GM13977 (cell line): ENCODE results near the gene DOK5.

Experiments
- DNase-seq: peaks from one replicate; pipeline ENCODE4 v3.0.0; 2012; ENCODE audit warnings: low spot score
- in situ Hi-C: fragments of 300-500 bp; cut with MboI; formaldehyde crosslinking; loops from one replicate; pipeline ENCODE4 v1.12.0; 2022; ENCODE audit warnings: low sequenced_read_pairs, low pct_unique_long_range_greater_than_20kb, mixed read lengths, inconsistent platforms; ENCODE audit not compliant: unreplicated experiment
- TF ChIP-seq, protein P1 (sequence below): IDR thresholded peaks from 2 replicates; pipeline ENCODE4 v1.5.1; 2012; ENCODE audit warnings: mild to moderate bottlenecking, control low read depth; ENCODE audit not compliant: insufficient read depth; ENCODE audit errors: extremely low read depth, missing control alignments

The DOK5 gene

DNA sequence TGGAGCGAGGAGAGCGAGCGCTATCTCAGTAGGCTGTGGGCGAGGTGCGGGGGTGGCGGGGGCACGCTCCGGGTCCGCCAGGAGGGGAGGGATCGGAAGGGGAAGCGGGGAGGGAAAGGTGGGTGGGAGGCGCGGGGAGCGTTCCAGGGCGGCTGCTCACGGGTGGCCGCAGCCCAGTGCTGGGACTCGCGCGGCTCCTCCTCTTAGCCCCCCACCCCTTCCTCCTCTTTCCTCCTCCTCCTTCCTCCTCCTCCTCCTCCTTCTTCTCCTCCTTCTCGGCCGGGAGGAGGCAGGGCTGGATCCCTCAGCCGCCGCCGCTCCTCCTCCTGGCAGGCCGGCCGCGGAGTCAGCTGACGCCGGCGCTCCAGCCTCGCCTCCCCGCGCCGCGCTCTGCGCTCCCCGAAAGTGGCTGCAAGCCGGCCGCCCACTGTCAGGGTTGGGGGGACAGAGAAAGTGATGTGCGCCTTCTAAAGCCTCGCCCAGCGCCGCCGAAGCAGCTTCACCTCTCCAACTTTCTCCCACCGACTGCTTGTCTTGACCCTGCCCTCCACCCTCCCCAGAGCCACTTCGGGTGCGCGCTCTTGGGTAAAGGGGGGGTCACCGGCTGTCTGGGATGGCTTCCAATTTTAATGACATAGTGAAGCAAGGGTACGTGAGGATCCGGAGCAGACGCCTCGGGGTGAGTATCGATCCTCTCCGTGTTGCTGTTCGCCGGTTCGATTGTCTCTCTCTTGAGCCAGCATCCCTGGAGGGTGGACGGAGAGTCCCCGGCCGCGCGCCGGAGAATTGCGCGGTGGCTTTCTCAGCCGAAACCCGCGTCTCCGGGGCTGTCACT, at the start of gene DOK5:
Gene DOK5, plus strand, starts transcription at position 260 of the 835 bp plus-strand sequence. Its CDS starts 354 bp downstream, at position 614.
- no peak for DNase-seq
- TF ChIP-seq, protein P1, sequence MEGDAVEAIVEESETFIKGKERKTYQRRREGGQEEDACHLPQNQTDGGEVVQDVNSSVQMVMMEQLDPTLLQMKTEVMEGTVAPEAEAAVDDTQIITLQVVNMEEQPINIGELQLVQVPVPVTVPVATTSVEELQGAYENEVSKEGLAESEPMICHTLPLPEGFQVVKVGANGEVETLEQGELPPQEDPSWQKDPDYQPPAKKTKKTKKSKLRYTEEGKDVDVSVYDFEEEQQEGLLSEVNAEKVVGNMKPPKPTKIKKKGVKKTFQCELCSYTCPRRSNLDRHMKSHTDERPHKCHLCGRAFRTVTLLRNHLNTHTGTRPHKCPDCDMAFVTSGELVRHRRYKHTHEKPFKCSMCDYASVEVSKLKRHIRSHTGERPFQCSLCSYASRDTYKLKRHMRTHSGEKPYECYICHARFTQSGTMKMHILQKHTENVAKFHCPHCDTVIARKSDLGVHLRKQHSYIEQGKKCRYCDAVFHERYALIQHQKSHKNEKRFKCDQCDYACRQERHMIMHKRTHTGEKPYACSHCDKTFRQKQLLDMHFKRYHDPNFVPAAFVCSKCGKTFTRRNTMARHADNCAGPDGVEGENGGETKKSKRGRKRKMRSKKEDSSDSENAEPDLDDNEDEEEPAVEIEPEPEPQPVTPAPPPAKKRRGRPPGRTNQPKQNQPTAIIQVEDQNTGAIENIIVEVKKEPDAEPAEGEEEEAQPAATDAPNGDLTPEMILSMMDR, result no peak
- in situ Hi-C loops, result no loop called here

- TF ChIP-seq, protein P1, result no peak
- DNase-seq, result no peak
- in situ Hi-C loops, result no loop called here
Measured at GRCh38 chr20:54429364-54429763, 46.0 kb upstream of the DOK5 start.

GRCh38 chr20:54431156-54431944, 44.0 kb upstream of the DOK5 start:
- TF ChIP-seq, protein P1, result no peak
- in situ Hi-C loops, result no loop called here

DNA sequence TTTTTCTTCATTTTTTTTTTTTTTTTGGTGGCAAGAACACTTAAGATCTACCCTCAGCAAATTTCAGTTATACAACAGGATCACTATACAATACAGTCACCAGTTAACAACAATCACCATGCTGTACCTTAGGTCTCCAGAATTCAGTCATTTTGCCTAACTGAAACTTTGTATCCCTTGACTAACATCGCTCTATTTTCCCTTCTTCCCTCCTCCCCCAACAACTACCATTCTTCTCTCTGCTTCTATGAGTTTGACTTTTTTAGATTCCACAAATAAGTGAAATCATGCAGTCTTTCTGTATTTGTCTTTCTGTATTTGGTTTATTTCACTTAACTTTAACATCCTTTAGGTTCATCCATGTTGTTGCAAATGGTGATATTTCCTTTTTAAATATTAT, 42.4 kb upstream of the DOK5 start:
- no peak for DNase-seq
- TF ChIP-seq, protein P1, result no peak
- in situ Hi-C loops, result no loop called here

More at GRCh38 chr20:54431156-54431944, 44.0 kb upstream of the DOK5 start:
- DNase-seq, result no peak

DNA sequence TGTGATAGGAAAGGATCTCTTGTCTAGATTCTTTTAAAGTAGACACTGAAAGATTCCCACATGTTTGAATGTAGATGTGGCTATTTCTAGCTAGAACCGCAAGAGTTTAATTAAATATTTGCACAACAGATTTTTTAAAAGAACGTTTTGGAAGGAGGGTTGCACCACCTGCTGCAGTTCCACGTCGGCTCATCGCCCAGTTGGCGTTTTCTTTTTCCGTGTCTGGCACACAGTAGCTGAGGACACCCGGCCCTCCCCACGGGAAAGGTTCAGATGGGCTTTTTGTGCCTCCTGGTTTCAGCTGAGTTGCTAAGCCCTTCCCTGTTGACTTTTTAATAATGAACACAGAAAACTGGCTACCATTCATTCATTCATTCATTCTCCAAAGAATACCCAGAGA, 41.8 kb upstream of the DOK5 start:
- TF ChIP-seq, protein P1, result no peak
- no peak for DNase-seq
- in situ Hi-C loops, result no loop called here

GRCh38 chr20:54434196-54434595, 41.2 kb upstream of the DOK5 start:
- TF ChIP-seq, protein P1, result no peak
- no peak for DNase-seq
- in situ Hi-C loops, result no loop called here
